Mucosa of descending colon (tissue), 3 donors: ENCODE data around the gene MYO3B. TPM values are rescaled to one million over a fixed set of nuclear protein-coding genes. Genes with fewer than 3 reads are reported as not detected.

Experiments
- ATAC-seq: fragments of 200-7000 bp; cut with Tn5 transposase; one replicate; pipeline ENCODE4 v1.9.1; 2020; ENCODE audit warnings: mild to moderate bottlenecking, moderate library complexity
- DNase-seq, 3 donors: peaks; one replicate each; pipeline ENCODE4 v3.0.0-alpha.2; 2020
- H3K36me3 ChIP-seq: fragments of 200-600 bp; one replicate; pipeline ENCODE4 v1.8.0; 2021; ENCODE audit warnings: low read depth, mild to moderate bottlenecking
- H3K4me1 ChIP-seq: fragments of 200-600 bp; one replicate; pipeline ENCODE4 v1.8.0; 2021; ENCODE audit warnings: low read depth, mild to moderate bottlenecking
- H3K4me3 ChIP-seq: fragments of 200-600 bp; one replicate; pipeline ENCODE4 v1.8.0; 2021; ENCODE audit warnings: mild to moderate bottlenecking
- H3K9me3 ChIP-seq: fragments of 200-600 bp; one replicate; pipeline ENCODE4 v1.8.0; 2021; ENCODE audit warnings: mild to moderate bottlenecking
- CTCF ChIP-seq: fragments of 200-600 bp; IDR thresholded peaks from one replicate; pipeline ENCODE4 v1.8.0; 2022; ENCODE audit warnings: antibody characterized with exemption, mild to moderate bottlenecking
- intact Hi-C, 2 donors: fragments of 100-400 bp; cut with DNase I in 1 of 2; cut with micrococcal nuclease in 1 of 2; formaldehyde crosslinking; loops; one replicate each; pipeline versions ENCODE4 v1.11.0 to v1.11.1; 2022; cut with DNase I, micrococcal nuclease
- total RNA-seq, 3 donors: library from RNA; stranded (reverse); fragmentation: NEBNext Ultra II Directional in 2 of 3; extraction: Animal tissue kit (Norgen Biotek cat#: 25700) in 2 of 3; gene quantifications; one replicate each; pipeline versions ENCODE4 v1.2.1 to v1.2.4, GENCODE V29; 2021 to 2023
- donor health status: DM: no; HTN: no; CAD: no; lungs with moderate emphysema.
- donor health status: DM: no; HTN: no; CAD: no.
- donor health status: DM: no; HTN: yes; CAD: no.

The MYO3B gene
- total RNA-seq, 3 donors from 2014 or later, result 0.06 to 0.39 (median 0.09) TPM

- Histone ChIP-seq H3K36me3 (no peaks in the 10 kb centered on the region), H3K4me3 (no peak overlapping the region), H3K9me3 (no peaks in the 10 kb centered on the region), H3K4me1 (no peaks in the 10 kb centered on the region)
- TF ChIP-seq CTCF, result no peak
- intact Hi-C loops, result no loop called here
- DNase-seq, result no peak
- no peak for ATAC-seq
These were observed 399.4 kb downstream of the MYO3B start for GRCh38 chr2:170577356-170577755.

- H3K9me3 ChIP-seq, result no peaks in the 10 kb centered on the region
- intact Hi-C loops, result no loop called here
- no peak overlapping the region for H3K4me3 ChIP-seq
- no peaks in the 10 kb centered on the region for H3K4me1 ChIP-seq
- ATAC-seq, result no peak
- no peak for TF ChIP-seq CTCF
- no peaks in the 10 kb centered on the region for H3K36me3 ChIP-seq
- no peak for DNase-seq
These were observed 400.7 kb downstream of the MYO3B start for GRCh38 chr2:170578606-170579005.

GRCh38 chr2:170579511-170579910 is 401.6 kb downstream of the MYO3B start:
- intact Hi-C loops, result no loop called here
- DNase-seq (no peak), ATAC-seq (no peak)
- Histone ChIP-seq H3K4me1 (no peaks in the 10 kb centered on the region), H3K4me3 (no peak overlapping the region), H3K36me3 (no peaks in the 10 kb centered on the region), H3K9me3 (no peaks in the 10 kb centered on the region)
- TF ChIP-seq CTCF, result no peak

GRCh38 chr2:170582313-170582712 is 404.4 kb downstream of the MYO3B start:
- H3K4me3 ChIP-seq, result no peak overlapping the region
- no peak for DNase-seq
- no peak for ATAC-seq
- no peaks in the 10 kb centered on the region for H3K36me3 ChIP-seq
- no peak for TF ChIP-seq CTCF
- intact Hi-C loops, result no loop called here
- no peaks in the 10 kb centered on the region for H3K9me3 ChIP-seq
- H3K4me1 ChIP-seq, result no peaks in the 10 kb centered on the region

- intact Hi-C loops, result no loop called here
- Histone ChIP-seq H3K4me3 (no peak overlapping the region), H3K36me3 (no peaks in the 10 kb centered on the region), H3K9me3 (no peaks in the 10 kb centered on the region), H3K4me1 (no peaks in the 10 kb centered on the region)
- ATAC-seq (no peak), DNase-seq (no peak)
- TF ChIP-seq CTCF, result no peak
These were observed 405.0 kb downstream of the MYO3B start for GRCh38 chr2:170582751-170583463.

GRCh38 chr2:170585067-170585466 is 407.1 kb downstream of the MYO3B start:
- H3K36me3 ChIP-seq, result no peaks in the 10 kb centered on the region
- H3K4me3 ChIP-seq, result no peak overlapping the region
- intact Hi-C loops, result no loop called here
- no peak for DNase-seq
- no peak for ATAC-seq
- no peak for TF ChIP-seq CTCF
- no peaks in the 10 kb centered on the region for H3K9me3 ChIP-seq
- no peaks in the 10 kb centered on the region for H3K4me1 ChIP-seq
